ENCODE measurements around the gene CABCOCO1.

Gene CABCOCO1

DNA sequence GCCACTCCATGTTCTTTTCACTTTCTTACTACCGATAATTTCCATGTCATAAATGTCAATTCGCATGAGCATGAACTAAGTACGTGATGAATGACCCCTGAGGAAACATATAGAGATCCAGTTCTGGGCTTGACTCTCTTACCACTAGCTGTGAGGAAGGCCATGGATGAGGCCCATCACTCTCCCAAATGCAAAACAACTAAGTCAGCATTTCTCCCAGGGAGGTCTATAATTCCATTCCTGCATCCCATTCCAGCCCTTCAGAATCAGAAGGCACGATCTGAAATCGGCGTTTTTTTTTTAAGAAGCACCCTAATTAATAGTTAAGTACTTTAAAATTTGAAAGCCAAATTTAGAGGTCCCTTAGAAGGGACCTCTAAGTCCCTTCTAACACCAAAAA, 116.5 kb downstream of the CABCOCO1 start:
- H3K4me3 ChIP-seq (ENCODE audit: low read depth, low read length) = no peak overlapping the region
- no peak for DNase-seq (ENCODE audit: low read depth, low spot score)
- TF ChIP-seq, protein P1, sequence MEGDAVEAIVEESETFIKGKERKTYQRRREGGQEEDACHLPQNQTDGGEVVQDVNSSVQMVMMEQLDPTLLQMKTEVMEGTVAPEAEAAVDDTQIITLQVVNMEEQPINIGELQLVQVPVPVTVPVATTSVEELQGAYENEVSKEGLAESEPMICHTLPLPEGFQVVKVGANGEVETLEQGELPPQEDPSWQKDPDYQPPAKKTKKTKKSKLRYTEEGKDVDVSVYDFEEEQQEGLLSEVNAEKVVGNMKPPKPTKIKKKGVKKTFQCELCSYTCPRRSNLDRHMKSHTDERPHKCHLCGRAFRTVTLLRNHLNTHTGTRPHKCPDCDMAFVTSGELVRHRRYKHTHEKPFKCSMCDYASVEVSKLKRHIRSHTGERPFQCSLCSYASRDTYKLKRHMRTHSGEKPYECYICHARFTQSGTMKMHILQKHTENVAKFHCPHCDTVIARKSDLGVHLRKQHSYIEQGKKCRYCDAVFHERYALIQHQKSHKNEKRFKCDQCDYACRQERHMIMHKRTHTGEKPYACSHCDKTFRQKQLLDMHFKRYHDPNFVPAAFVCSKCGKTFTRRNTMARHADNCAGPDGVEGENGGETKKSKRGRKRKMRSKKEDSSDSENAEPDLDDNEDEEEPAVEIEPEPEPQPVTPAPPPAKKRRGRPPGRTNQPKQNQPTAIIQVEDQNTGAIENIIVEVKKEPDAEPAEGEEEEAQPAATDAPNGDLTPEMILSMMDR (IDR thresholded peaks at IDR 0.05; ENCODE audit: insufficient read depth, low read length, missing control alignments) = no peak
- ChIA-PET POLR2A (no interaction called here), CTCF (no interaction called here)

DNA sequence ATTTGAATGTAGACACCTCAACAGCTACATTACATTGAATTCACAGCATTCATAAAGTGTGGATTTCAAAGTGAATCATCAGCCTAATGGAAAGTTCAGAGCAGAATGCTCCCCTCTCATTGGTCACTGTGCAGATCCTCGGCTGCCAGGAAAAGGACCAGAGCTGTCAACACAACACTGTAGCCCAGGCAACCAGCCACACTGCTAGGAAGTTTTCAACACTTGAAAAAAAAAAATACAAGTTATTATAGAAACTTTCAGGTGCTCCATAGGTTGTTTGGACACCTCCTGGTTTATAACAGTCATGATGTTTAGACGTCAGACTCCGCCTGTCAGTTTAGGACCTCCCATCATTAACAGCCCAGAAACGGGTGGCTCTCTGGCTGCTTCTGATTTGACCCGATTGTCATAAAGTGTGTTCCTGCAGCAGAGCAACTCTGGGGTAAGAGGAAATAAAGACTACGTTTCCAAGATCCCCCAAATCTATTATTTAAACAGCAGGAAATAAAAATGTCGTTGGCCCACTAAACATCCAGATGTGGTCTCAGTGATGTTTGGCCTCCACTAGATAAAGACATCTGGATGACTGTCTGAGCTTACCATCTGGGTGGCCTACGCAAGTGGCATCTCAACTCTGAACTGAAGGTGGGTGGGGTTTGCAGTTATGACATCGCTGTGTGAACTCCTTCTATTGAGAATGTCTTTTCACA, 117.4 kb downstream of the CABCOCO1 start:
- H3K4me3 ChIP-seq (ENCODE audit: low read depth, low read length) = no peak overlapping the region
- peak; percentile 71 for DNase-seq (ENCODE audit: low read depth, low spot score)
- TF ChIP-seq, protein P1 (IDR thresholded peaks at IDR 0.05; ENCODE audit: insufficient read depth, low read length, missing control alignments) = no peak
- ChIA-PET POLR2A (no interaction called here), CTCF (no interaction called here)

DNA sequence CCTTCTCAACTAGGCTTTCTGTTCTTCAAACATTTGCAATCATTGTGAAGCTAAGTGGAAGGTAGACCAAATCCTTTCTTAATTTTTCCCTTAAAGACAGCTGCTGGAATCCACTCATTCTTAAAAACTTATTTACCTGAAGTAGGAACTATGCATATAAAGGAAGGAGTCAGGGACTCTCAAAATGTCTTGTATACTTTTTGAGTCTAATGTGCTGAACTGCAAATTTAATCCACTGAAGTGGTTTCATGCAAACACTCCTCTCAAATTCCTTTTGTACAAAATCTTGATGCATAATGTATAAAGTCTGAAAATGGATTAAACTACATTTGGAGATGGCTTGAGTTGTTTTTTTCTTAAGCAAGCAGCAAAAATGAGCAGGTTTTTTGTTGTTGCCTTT, 118.0 kb downstream of the CABCOCO1 start:
- DNase-seq (ENCODE audit: low read depth, low spot score) = no peak
- ChIA-PET POLR2A (interaction anchor here (0.6 kb wide), 1 partner anchor 535 kb away, joined by 3 read pairs; no protein-coding TSS in a partner anchor), CTCF (no interaction called here)
- TF ChIP-seq, protein P1 (IDR thresholded peaks at IDR 0.05; ENCODE audit: insufficient read depth, low read length, missing control alignments) = no peak
- H3K4me3 ChIP-seq (ENCODE audit: low read depth, low read length) = no peak overlapping the region

DNA sequence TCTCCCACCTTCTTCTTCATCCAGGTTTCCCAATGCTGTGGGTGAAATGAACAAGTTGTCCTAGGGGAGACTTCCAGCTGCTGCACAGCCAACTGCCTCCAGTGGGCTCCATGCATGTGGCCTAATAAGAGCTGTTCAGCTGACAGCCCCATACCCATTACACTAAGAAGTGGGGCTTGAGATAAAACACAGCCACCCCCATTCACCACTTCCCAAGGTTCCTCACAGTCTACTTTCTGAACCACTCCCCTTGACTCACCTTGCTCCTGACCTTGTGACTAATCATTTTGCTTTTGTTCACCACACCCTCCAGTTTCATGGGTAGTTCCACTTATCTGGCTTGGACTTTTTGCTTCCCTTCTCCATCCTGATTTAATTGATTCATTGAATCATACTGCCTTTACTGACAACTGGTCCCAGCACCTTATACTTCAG, 119.3 kb downstream of the CABCOCO1 start:
- H3K4me3 ChIP-seq (ENCODE audit: low read depth, low read length) = no peak overlapping the region
- DNase-seq (ENCODE audit: low read depth, low spot score) = no peak
- ChIA-PET CTCF (no interaction called here), POLR2A (no interaction called here)
- TF ChIP-seq, protein P1 (IDR thresholded peaks at IDR 0.05; ENCODE audit: insufficient read depth, low read length, missing control alignments) = no peak

DNA sequence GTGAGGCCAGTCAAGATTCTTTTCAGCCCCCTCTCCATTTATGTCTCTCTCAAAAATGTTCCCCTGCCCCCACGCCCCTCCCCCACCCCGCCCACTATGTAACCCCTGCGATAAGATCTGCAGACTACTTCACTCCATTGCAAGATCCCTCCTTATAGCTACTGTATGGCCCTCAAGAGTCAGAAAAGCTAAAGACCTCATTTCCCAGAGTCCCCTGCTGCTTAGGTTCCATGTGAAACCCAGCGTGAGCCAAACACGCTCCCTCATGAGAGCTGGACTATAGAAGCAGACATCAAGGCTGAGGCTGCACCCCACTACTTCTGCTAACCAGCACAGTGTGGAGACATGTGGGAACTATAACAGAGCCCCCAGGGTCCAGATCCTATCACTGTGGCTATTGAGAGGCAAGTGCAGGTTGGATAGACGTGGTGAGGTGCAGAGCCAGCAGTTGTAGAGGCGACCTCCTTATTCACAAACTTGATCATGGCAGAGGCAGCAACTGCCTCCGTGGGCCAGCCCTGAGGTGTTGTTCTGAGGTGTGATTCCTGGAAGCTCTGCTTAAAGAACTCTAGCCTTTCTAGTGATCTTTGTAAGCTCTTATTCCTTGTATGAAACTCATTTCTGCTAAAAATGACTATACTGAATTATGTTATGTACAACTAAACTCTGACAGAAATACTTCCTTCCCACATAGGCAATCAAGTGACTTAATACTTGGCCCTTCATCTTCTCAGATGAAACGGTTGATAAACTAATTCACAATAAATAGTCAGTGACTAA, 121.8 kb downstream of the CABCOCO1 start:
- POLR2A ChIA-PET = no interaction called here
- TF ChIP-seq, protein P1 (IDR thresholded peaks at IDR 0.05; ENCODE audit: insufficient read depth, low read length, missing control alignments) = no peak
- H3K4me3 ChIP-seq (ENCODE audit: low read depth, low read length) = no peak overlapping the region
- no peak for DNase-seq (ENCODE audit: low read depth, low spot score)
- CTCF ChIA-PET = interaction anchor here (1.2 to 1.8 kb wide), 3 partner anchors 15 to 33 kb away, joined by 3 to 4 read pairs (median 3); no protein-coding TSS in a partner anchor

DNA sequence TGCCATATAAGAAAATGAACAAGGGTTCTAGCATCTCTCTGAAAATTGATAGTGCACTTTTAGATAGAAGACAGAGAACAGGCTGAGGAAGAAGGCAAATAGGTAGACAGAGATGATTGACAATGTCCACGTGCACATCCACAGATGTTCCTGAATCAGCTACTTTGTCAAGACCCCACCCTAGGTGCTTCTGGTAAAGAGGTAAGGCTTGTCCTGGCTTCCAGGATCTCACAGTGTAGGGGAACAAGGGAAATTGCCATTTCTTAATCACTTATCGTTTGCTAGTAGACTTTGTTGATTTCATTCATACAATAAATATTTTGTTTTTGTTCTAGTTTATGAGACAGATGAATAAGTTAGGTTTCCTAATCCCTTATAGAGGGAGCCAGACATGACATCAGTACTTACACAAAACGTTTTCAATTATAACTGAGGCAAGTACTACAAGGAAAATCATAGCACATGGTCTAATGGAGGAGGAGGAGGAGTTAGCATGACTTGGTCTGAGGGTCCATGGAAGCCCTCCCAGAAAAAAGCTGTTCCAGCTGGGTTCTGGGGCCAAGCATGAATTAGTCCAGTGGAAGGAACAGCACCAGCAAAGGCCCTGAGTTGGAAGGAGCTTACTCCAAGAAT, 122.9 kb downstream of the CABCOCO1 start:
- TF ChIP-seq, protein P1 (IDR thresholded peaks at IDR 0.05; ENCODE audit: insufficient read depth, low read length, missing control alignments) = no peak
- ChIA-PET CTCF (interaction anchor here (0.7 to 1.8 kb wide), 4 partner anchors 15 to 50 kb away, joined by 3 to 5 read pairs (median 4); no protein-coding TSS in a partner anchor), POLR2A (interaction anchor here (0.6 kb wide), 1 partner anchor 152 kb away, joined by 3 read pairs; no protein-coding TSS in a partner anchor)
- DNase-seq (ENCODE audit: low read depth, low spot score) = no peak
- no peak overlapping the region for H3K4me3 ChIP-seq (ENCODE audit: low read depth, low read length)
